ENCODE results near the gene MGAT5.

The MGAT5 gene

GRCh38 chr2:134411828-134412638, 158.2 kb downstream of the MGAT5 start:
- H3K9ac ChIP-seq (ENCODE audit: low read depth, low read length): no peak overlapping the region
- H3K9me3 ChIP-seq (ENCODE audit: control insufficient read depth, insufficient read depth, low read length): no peaks in the 10 kb centered on the region
- H3K36me3 ChIP-seq (ENCODE audit: control insufficient read depth, insufficient read depth, low read length): no peaks in the 10 kb centered on the region
- no peaks in the 10 kb centered on the region for H3K27me3 ChIP-seq (ENCODE audit: control insufficient read depth, insufficient read depth, low read length)
- no peak overlapping the region for H3K4me3 ChIP-seq (ENCODE audit: low read depth, low read length)
- peaks cover 6% of the 10 kb centered on the region for H3K4me1 ChIP-seq (ENCODE audit: control insufficient read depth, insufficient read depth, low read length)

GRCh38 chr2:134412639-134412999, 158.7 kb downstream of the MGAT5 start:
- H3K9me3 ChIP-seq (ENCODE audit: control insufficient read depth, insufficient read depth, low read length): no peaks in the 10 kb centered on the region
- no peaks in the 10 kb centered on the region for H3K27me3 ChIP-seq (ENCODE audit: control insufficient read depth, insufficient read depth, low read length)
- H3K9ac ChIP-seq (ENCODE audit: low read depth, low read length): no peak overlapping the region
- no peak overlapping the region for H3K4me3 ChIP-seq (ENCODE audit: low read depth, low read length)
- H3K4me1 ChIP-seq (ENCODE audit: control insufficient read depth, insufficient read depth, low read length): peaks cover 6% of the 10 kb centered on the region
- no peaks in the 10 kb centered on the region for H3K36me3 ChIP-seq (ENCODE audit: control insufficient read depth, insufficient read depth, low read length)

- no peaks in the 10 kb centered on the region for H3K9me3 ChIP-seq (ENCODE audit: control insufficient read depth, insufficient read depth, low read length)
- H3K27me3 ChIP-seq (ENCODE audit: control insufficient read depth, insufficient read depth, low read length): no peaks in the 10 kb centered on the region
- H3K4me1 ChIP-seq (ENCODE audit: control insufficient read depth, insufficient read depth, low read length): peaks cover 6% of the 10 kb centered on the region
- H3K9ac ChIP-seq (ENCODE audit: low read depth, low read length): no peak overlapping the region
- no peaks in the 10 kb centered on the region for H3K36me3 ChIP-seq (ENCODE audit: control insufficient read depth, insufficient read depth, low read length)
- H3K4me3 ChIP-seq (ENCODE audit: low read depth, low read length): no peak overlapping the region
Observed at GRCh38 chr2:134413430-134413829, 159.6 kb downstream of the MGAT5 start.

- Histone ChIP-seq H3K9ac (ENCODE audit: low read depth, low read length) (no peak overlapping the region), H3K9me3 (ENCODE audit: control insufficient read depth, insufficient read depth, low read length) (no peaks in the 10 kb centered on the region)
Observed at GRCh38 chr2:134413912-134414311, 160.0 kb downstream of the MGAT5 start.

GRCh38 chr2:134416018-134416417, 162.1 kb downstream of the MGAT5 start:
- Histone ChIP-seq H3K9me3 (ENCODE audit: control insufficient read depth, insufficient read depth, low read length) (no peaks in the 10 kb centered on the region), H3K27me3 (ENCODE audit: control insufficient read depth, insufficient read depth, low read length) (no peaks in the 10 kb centered on the region), H3K9ac (ENCODE audit: low read depth, low read length) (no peak overlapping the region), H3K4me1 (ENCODE audit: control insufficient read depth, insufficient read depth, low read length) (peaks cover 6% of the 10 kb centered on the region), H3K4me3 (ENCODE audit: low read depth, low read length) (no peak overlapping the region), H3K36me3 (ENCODE audit: control insufficient read depth, insufficient read depth, low read length) (no peaks in the 10 kb centered on the region)

More at GRCh38 chr2:134413912-134414311, 160.0 kb downstream of the MGAT5 start:
- peaks cover 6% of the 10 kb centered on the region for H3K4me1 ChIP-seq (ENCODE audit: control insufficient read depth, insufficient read depth, low read length)
- H3K4me3 ChIP-seq (ENCODE audit: low read depth, low read length): no peak overlapping the region
- no peaks in the 10 kb centered on the region for H3K27me3 ChIP-seq (ENCODE audit: control insufficient read depth, insufficient read depth, low read length)
- no peaks in the 10 kb centered on the region for H3K36me3 ChIP-seq (ENCODE audit: control insufficient read depth, insufficient read depth, low read length)

GRCh38 chr2:134416637-134417036, 162.8 kb downstream of the MGAT5 start:
- Histone ChIP-seq H3K4me3 (ENCODE audit: low read depth, low read length) (no peak overlapping the region), H3K4me1 (ENCODE audit: control insufficient read depth, insufficient read depth, low read length) (peaks cover 5% of the 10 kb centered on the region), H3K9me3 (ENCODE audit: control insufficient read depth, insufficient read depth, low read length) (no peaks in the 10 kb centered on the region), H3K9ac (ENCODE audit: low read depth, low read length) (no peak overlapping the region), H3K36me3 (ENCODE audit: control insufficient read depth, insufficient read depth, low read length) (no peaks in the 10 kb centered on the region), H3K27me3 (ENCODE audit: control insufficient read depth, insufficient read depth, low read length) (no peaks in the 10 kb centered on the region)

- no peaks in the 10 kb centered on the region for H3K27me3 ChIP-seq (ENCODE audit: control insufficient read depth, insufficient read depth, low read length)
- H3K9me3 ChIP-seq (ENCODE audit: control insufficient read depth, insufficient read depth, low read length): no peaks in the 10 kb centered on the region
- no peaks in the 10 kb centered on the region for H3K4me1 ChIP-seq (ENCODE audit: control insufficient read depth, insufficient read depth, low read length)
- no peak overlapping the region for H3K4me3 ChIP-seq (ENCODE audit: low read depth, low read length)
- peaks cover under 1% of the 10 kb centered on the region for H3K36me3 ChIP-seq (ENCODE audit: control insufficient read depth, insufficient read depth, low read length)
- H3K9ac ChIP-seq (ENCODE audit: low read depth, low read length): no peak overlapping the region
Observed at GRCh38 chr2:134417968-134418582, 164.2 kb downstream of the MGAT5 start.

GRCh38 chr2:134420259-134420658, 166.4 kb downstream of the MGAT5 start:
- Histone ChIP-seq H3K4me3 (ENCODE audit: low read depth, low read length) (no peak overlapping the region), H3K9me3 (ENCODE audit: control insufficient read depth, insufficient read depth, low read length) (no peaks in the 10 kb centered on the region), H3K27me3 (ENCODE audit: control insufficient read depth, insufficient read depth, low read length) (no peaks in the 10 kb centered on the region), H3K4me1 (ENCODE audit: control insufficient read depth, insufficient read depth, low read length) (no peaks in the 10 kb centered on the region), H3K9ac (ENCODE audit: low read depth, low read length) (no peak overlapping the region), H3K36me3 (ENCODE audit: control insufficient read depth, insufficient read depth, low read length) (peaks cover 4% of the 10 kb centered on the region)

GRCh38 chr2:134420920-134421319, 167.0 kb downstream of the MGAT5 start:
- no peaks in the 10 kb centered on the region for H3K27me3 ChIP-seq (ENCODE audit: control insufficient read depth, insufficient read depth, low read length)
- H3K9ac ChIP-seq (ENCODE audit: low read depth, low read length): no peak overlapping the region
- H3K4me1 ChIP-seq (ENCODE audit: control insufficient read depth, insufficient read depth, low read length): no peaks in the 10 kb centered on the region
- peaks cover 4% of the 10 kb centered on the region for H3K36me3 ChIP-seq (ENCODE audit: control insufficient read depth, insufficient read depth, low read length)
- H3K9me3 ChIP-seq (ENCODE audit: control insufficient read depth, insufficient read depth, low read length): no peaks in the 10 kb centered on the region
- no peak overlapping the region for H3K4me3 ChIP-seq (ENCODE audit: low read depth, low read length)

- H3K9me3 ChIP-seq (ENCODE audit: control insufficient read depth, insufficient read depth, low read length): no peaks in the 10 kb centered on the region
- H3K4me3 ChIP-seq (ENCODE audit: low read depth, low read length): no peak overlapping the region
- H3K36me3 ChIP-seq (ENCODE audit: control insufficient read depth, insufficient read depth, low read length): peaks cover 4% of the 10 kb centered on the region
- no peak overlapping the region for H3K9ac ChIP-seq (ENCODE audit: low read depth, low read length)
- H3K27me3 ChIP-seq (ENCODE audit: control insufficient read depth, insufficient read depth, low read length): no peaks in the 10 kb centered on the region
- no peaks in the 10 kb centered on the region for H3K4me1 ChIP-seq (ENCODE audit: control insufficient read depth, insufficient read depth, low read length)
Observed at GRCh38 chr2:134421556-134422328, 167.9 kb downstream of the MGAT5 start.

GRCh38 chr2:134425724-134426496, 172.0 kb downstream of the MGAT5 start:
- peaks cover 13% of the 10 kb centered on the region for H3K27me3 ChIP-seq (ENCODE audit: control insufficient read depth, insufficient read depth, low read length)
- H3K9ac ChIP-seq (ENCODE audit: low read depth, low read length): no peak overlapping the region
- no peaks in the 10 kb centered on the region for H3K4me1 ChIP-seq (ENCODE audit: control insufficient read depth, insufficient read depth, low read length)

More at GRCh38 chr2:134425724-134426496, 172.0 kb downstream of the MGAT5 start:
- no peaks in the 10 kb centered on the region for H3K9me3 ChIP-seq (ENCODE audit: control insufficient read depth, insufficient read depth, low read length)
- H3K36me3 ChIP-seq (ENCODE audit: control insufficient read depth, insufficient read depth, low read length): peaks cover 4% of the 10 kb centered on the region
- no peak overlapping the region for H3K4me3 ChIP-seq (ENCODE audit: low read depth, low read length)
